AG04449 (cell line): Measurements from ENCODE around the gene CACNA1C.
A peak's percentile ranks its signal among the peaks of the same experiment; 100 is the strongest.

Experiments
- CTCF ChIA-PET: fragments of 350-600 bp; formaldehyde crosslinking; extraction: SDS; loops from one replicate; lab custom pipeline; 2021; ENCODE audit warnings: antibody characterized with exemption; lab: Yijun Ruan, JAX
- POLR2A ChIA-PET: fragments of 400-600, 350-600 bp; formaldehyde crosslinking; extraction: SDS; loops from one replicate; lab custom pipeline; 2020; ENCODE audit warnings: antibody characterized with exemption, inconsistent platforms; lab: Yijun Ruan, JAX
- DNase-seq: peaks from one replicate; pipeline ENCODE4 v3.0.0-alpha.2; 2010; ENCODE audit warnings: low read depth, low spot score
- H3K4me3 ChIP-seq: 2 replicates; pipeline ENCODE4 v1.5.1; 2011; ENCODE audit warnings: low read depth, mild to moderate bottlenecking, control low read depth, low read length
- TF ChIP-seq, protein P1 (sequence below): IDR thresholded peaks from one replicate; pipeline ENCODE4 v1.5.1; 2011; ENCODE audit warnings: mild to moderate bottlenecking, moderate library complexity, low read length, control low read depth, inconsistent platforms; ENCODE audit not compliant: insufficient read depth; ENCODE audit errors: missing control alignments

Gene CACNA1C

DNA sequence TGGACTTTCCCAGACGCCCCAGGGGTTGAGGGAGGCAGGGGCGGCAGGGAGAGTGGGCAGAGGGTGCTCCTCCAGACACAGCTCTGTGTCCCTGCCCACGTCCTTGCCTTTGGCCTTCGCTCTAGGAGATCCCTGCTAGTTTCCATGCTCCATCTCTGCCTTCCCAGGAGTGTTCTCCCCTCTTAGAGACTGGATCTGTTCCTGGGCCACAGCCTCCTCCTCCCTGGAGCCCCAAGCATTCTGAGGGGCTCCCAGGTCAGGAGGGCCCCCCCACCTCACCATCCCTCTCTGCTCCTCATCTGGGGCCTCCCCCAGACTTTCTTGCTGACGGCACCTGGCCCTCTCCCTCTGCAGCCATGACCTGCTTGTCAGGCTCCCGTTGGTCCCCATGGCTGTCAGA, 526.0 kb downstream of the CACNA1C start:
- ChIA-PET CTCF (no interaction called here), POLR2A (no interaction called here)
- H3K4me3 ChIP-seq: no peak overlapping the region
- TF ChIP-seq, protein P1, sequence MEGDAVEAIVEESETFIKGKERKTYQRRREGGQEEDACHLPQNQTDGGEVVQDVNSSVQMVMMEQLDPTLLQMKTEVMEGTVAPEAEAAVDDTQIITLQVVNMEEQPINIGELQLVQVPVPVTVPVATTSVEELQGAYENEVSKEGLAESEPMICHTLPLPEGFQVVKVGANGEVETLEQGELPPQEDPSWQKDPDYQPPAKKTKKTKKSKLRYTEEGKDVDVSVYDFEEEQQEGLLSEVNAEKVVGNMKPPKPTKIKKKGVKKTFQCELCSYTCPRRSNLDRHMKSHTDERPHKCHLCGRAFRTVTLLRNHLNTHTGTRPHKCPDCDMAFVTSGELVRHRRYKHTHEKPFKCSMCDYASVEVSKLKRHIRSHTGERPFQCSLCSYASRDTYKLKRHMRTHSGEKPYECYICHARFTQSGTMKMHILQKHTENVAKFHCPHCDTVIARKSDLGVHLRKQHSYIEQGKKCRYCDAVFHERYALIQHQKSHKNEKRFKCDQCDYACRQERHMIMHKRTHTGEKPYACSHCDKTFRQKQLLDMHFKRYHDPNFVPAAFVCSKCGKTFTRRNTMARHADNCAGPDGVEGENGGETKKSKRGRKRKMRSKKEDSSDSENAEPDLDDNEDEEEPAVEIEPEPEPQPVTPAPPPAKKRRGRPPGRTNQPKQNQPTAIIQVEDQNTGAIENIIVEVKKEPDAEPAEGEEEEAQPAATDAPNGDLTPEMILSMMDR: no peak
- DNase-seq: no peak

DNA sequence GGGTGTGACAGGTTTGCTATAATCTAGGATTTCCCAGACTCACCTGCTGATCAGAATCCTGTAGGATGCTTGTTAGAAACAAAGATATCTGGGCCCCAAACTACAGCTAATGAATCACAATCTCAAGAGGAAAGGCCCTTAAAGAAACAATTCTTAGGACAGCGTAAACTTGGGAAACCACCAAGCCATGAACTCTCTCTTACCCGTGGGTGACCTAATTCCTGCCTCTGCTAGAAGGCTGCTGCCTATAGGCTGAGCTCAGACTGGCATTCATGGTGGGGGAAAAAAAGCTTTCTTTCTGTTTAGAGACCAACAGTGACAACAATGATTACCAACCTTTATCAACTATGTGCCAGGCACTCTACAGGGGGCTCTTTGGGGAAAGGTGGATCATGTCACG, 528.0 kb downstream of the CACNA1C start:
- peak; percentile 2 for DNase-seq
- POLR2A ChIA-PET: no interaction called here
- H3K4me3 ChIP-seq: no peak overlapping the region
- CTCF ChIA-PET: interaction anchor here (0.7 to 5.0 kb wide), 13 partner anchors 10 to 785 kb away, joined by 3 to 30 read pairs (median 4); no protein-coding TSS in a partner anchor
- TF ChIP-seq, protein P1: no peak

DNA sequence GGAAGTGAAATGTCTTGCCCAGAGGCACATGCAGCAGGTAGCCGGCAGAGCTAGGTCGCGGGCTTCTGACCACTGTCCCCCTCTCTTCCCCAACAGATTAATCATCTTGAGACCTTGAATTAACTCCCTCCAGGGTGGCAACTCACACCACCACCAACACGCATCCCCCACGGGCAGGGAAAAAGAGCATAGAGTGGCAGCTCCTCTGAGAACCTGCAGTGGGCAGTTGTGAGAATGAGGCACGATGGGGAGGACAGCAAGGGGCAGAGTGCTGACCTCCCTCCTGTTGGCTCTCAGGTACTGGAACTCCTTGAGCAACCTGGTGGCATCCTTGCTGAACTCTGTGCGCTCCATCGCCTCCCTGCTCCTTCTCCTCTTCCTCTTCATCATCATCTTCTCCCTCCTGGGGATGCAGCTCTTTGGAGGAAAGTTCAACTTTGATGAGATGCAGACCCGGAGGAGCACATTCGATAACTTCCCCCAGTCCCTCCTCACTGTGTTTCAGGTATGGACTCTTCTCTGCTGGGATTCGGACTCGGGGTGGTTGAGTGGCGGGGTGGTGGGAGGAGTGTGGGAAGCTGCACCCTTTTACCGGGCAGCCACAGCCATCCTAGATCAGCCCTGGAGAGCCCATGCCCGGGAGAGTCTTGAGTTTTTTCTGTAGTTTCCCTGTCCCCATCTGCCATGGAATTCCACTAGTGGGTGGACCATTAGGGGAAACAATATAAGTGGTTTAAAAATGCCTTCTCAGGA, 528.7 kb downstream of the CACNA1C start:
- TF ChIP-seq, protein P1: no peak
- ChIA-PET POLR2A (no interaction called here), CTCF (interaction anchor here (0.7 to 5.0 kb wide), 11 partner anchors 10 to 785 kb away, joined by 3 to 30 read pairs (median 5); no protein-coding TSS in a partner anchor)
- DNase-seq: no peak
- H3K4me3 ChIP-seq: no peak overlapping the region

DNA sequence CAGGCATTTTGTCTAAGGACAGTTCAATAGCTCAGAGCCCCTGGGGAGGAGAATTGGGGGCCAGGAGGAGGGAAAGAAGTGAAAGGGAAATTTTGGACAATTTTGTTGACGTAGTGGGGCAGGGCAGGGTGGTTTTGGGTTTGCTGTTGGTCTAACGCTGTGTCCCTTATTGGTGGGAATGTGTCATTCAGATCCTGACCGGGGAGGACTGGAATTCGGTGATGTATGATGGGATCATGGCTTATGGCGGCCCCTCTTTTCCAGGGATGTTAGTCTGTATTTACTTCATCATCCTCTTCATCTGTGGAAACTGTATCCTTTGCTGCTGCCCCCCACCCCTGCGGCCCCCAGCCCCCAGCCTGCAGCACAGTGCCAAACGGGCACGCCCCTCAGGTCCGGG, 529.8 kb downstream of the CACNA1C start:
- POLR2A ChIA-PET: no interaction called here
- CTCF ChIA-PET: interaction anchor here (0.6 to 5.0 kb wide), 64 partner anchors 8 to 929 kb away, joined by 3 to 30 read pairs (median 4); no protein-coding TSS in a partner anchor
- peak overlapping the region; percentile 32 for H3K4me3 ChIP-seq
- DNase-seq: no peak
- TF ChIP-seq, protein P1: no peak

GRCh38 chr12:2583091-2583497, 530.3 kb downstream of the CACNA1C start:
- TF ChIP-seq, protein P1: peak; percentile 87
- peak overlapping the region; percentile 32 for H3K4me3 ChIP-seq
- no peak for DNase-seq
- ChIA-PET POLR2A (no interaction called here), CTCF (interaction anchor here (0.6 to 5.0 kb wide), 71 partner anchors 8 to 930 kb away, joined by 3 to 30 read pairs (median 4); no protein-coding TSS in a partner anchor)

DNA sequence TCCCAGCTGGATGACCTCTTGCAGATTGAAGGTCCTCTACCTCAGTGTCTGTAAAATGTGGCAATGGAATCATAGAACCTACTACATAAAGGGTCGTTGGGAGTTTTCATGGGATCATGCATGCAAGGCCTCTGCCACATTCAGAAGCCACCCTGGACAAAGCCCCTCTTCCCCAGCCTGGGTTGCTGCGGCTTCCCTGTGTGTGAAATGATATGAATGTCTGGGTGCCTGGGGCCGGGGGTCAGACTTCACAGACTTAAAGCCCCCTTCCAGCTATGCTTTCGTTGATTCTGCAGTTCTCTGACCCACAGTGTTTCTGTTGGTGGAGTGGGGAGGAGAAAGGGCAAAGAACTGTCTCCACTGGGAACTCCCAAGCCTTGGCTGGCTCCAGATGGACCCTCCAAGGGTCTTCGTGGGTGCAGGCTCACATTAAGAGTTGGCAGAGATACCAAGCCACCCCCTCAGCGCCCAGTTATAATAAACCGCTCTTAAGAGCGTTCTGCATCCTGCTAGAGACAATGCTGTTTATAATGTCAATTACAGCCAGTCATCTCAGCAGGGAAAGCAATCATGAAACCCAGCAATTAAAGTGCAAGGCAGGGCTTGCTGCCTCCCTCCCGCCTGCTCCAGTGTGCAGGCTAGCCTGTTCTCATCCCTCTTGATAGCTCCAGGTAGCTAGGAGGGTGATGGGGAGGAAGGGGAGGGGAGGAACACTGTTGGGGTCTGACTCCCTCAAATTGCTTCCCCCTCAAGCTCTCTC, 531.0 kb downstream of the CACNA1C start:
- ChIA-PET CTCF (interaction anchor here (0.7 to 5.0 kb wide), 60 partner anchors 9 to 931 kb away, joined by 3 to 30 read pairs (median 4); no protein-coding TSS in a partner anchor), POLR2A (no interaction called here)
- H3K4me3 ChIP-seq: no peak overlapping the region
- TF ChIP-seq, protein P1: no peak
- DNase-seq: no peak
